GM23338 (cell line): Measurements from ENCODE around the gene KLF2.
"Not testable (repeated sequence)": the region's sequence is repeated elsewhere in the genome, so short reads cannot be mapped to it uniquely, and the experiment has no call there.

ENCODE experiments used
- EZH2 ChIP-seq: fragments of 200-600 bp; sonication (generic); IDR thresholded peaks from one replicate; pipeline ENCODE4 v1.8.0; 2017; ENCODE audit warnings: antibody characterized with exemption, mild to moderate bottlenecking, low read depth; ENCODE audit not compliant: unreplicated experiment
- REST ChIP-seq: IDR thresholded peaks from one replicate; pipeline ENCODE4 v1.6.1; 2018; ENCODE audit warnings: antibody characterized with exemption; ENCODE audit not compliant: unreplicated experiment
- TF ChIP-seq, protein P1 (sequence below), 2 experiments: fragments of 200-600 bp in 1 of 2; sonication (generic) in 1 of 2; conservative IDR thresholded peaks; 2 replicates each; pipeline versions ENCODE4 v1.5.1 to v1.6.1; 2016 to 2017; ENCODE audit warnings: antibody characterized with exemption in 2 of 2, low read depth in 2 of 2, mild to moderate bottlenecking in 2 of 2, moderate library complexity in 1 of 2

DNA sequence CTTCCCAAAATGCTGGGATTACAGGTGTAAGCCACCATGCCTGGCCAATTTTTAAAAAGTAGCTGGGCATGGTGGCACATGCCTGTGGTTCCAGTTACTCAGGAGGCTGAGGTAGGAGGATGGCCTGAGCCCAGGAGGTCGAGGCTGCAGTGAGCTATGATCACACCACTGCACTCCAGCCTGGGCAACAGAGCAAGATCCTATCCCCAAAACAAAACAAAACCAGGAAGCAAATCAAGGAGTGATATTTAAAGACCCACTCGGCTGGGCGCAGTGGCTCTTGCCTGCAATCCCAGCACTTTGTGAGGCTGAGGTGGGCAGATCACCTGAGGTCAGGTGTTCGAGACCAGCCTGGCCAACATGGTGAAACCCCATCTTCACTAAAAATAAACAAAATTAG lies 22.5 kb downstream of the KLF2 start:
- TF ChIP-seq REST, EZH2: not testable (repeated sequence)
- TF ChIP-seq, protein P1, sequence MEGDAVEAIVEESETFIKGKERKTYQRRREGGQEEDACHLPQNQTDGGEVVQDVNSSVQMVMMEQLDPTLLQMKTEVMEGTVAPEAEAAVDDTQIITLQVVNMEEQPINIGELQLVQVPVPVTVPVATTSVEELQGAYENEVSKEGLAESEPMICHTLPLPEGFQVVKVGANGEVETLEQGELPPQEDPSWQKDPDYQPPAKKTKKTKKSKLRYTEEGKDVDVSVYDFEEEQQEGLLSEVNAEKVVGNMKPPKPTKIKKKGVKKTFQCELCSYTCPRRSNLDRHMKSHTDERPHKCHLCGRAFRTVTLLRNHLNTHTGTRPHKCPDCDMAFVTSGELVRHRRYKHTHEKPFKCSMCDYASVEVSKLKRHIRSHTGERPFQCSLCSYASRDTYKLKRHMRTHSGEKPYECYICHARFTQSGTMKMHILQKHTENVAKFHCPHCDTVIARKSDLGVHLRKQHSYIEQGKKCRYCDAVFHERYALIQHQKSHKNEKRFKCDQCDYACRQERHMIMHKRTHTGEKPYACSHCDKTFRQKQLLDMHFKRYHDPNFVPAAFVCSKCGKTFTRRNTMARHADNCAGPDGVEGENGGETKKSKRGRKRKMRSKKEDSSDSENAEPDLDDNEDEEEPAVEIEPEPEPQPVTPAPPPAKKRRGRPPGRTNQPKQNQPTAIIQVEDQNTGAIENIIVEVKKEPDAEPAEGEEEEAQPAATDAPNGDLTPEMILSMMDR (conservative IDR thresholded peaks at IDR 0.05; ENCODE audit: low read depth in 2 of 2) = not testable (repeated sequence)
